H9 (cell line): ENCODE results near the gene BASP1. TPM values are rescaled to one million over a fixed set of nuclear protein-coding genes. Genes with fewer than 3 reads are reported as not detected.

Source experiments
- DNase-seq: peaks from one replicate; pipeline ENCODE4 v3.0.0-alpha.2; 2017
- H2AFZ ChIP-seq: one replicate; pipeline ENCODE4 v1.6.1; 2013; ENCODE audit warnings: mild to moderate bottlenecking, low read length, control low read depth, moderate library complexity
- H2AK5ac ChIP-seq: 2 replicates; pipeline ENCODE4 v1.6.1; 2013; ENCODE audit warnings: low read length, control low read depth, mixed read lengths; ENCODE audit not compliant: insufficient read length
- H2BK120ac ChIP-seq: one replicate; pipeline ENCODE4 v1.6.1; 2013; ENCODE audit warnings: low read depth, mild to moderate bottlenecking, low read length, control low read depth, inconsistent platforms; ENCODE audit not compliant: poor library complexity, severe bottlenecking
- H2BK12ac ChIP-seq: 2 replicates; pipeline ENCODE4 v1.6.1; 2013; ENCODE audit warnings: low read length, control low read depth, mixed read lengths, low read depth; ENCODE audit not compliant: insufficient read length
- H2BK15ac ChIP-seq: 2 replicates; pipeline ENCODE4 v1.6.1; 2013; ENCODE audit warnings: low read depth, low read length, control low read depth
- H2BK20ac ChIP-seq: one replicate; pipeline ENCODE4 v1.6.1; 2013; ENCODE audit warnings: low read depth, mild to moderate bottlenecking, low read length, control low read depth, inconsistent platforms; ENCODE audit not compliant: poor library complexity, severe bottlenecking
- H2BK5ac ChIP-seq: 2 replicates; pipeline ENCODE4 v1.6.1; 2013; ENCODE audit warnings: low read length, control low read depth, mixed read lengths; ENCODE audit not compliant: insufficient read length
- H3K14ac ChIP-seq: 2 replicates; pipeline ENCODE4 v1.6.1; 2013; ENCODE audit warnings: low read length, control low read depth; ENCODE audit not compliant: insufficient read depth
- H3K18ac ChIP-seq: 2 replicates; pipeline ENCODE4 v1.6.1; 2013; ENCODE audit warnings: low read depth, mild to moderate bottlenecking, mixed read lengths, low read length, control low read depth; ENCODE audit not compliant: insufficient read length
- H3K23ac ChIP-seq: 2 replicates; pipeline ENCODE4 v1.6.1; 2013; ENCODE audit warnings: low read length, control low read depth, mixed read lengths, low read depth; ENCODE audit not compliant: insufficient read length
- H3K23me2 ChIP-seq: 2 replicates; pipeline ENCODE4 v1.6.1; 2013; ENCODE audit warnings: low read depth, mild to moderate bottlenecking, mixed read lengths, low read length, control low read depth; ENCODE audit not compliant: insufficient read length, poor library complexity, severe bottlenecking
- H3K27ac ChIP-seq: 2 replicates; pipeline ENCODE4 v1.5.1; 2013; ENCODE audit warnings: low read length, control low read depth, mixed read lengths, low read depth; ENCODE audit not compliant: insufficient read length
- H3K27me3 ChIP-seq: 2 replicates; pipeline ENCODE4 v1.6.1; 2013; ENCODE audit warnings: low read length, control low read depth, inconsistent platforms; ENCODE audit not compliant: insufficient read depth
- H3K4ac ChIP-seq: 2 replicates; pipeline ENCODE4 v1.6.1; 2013; ENCODE audit warnings: low read depth, mild to moderate bottlenecking, control low read depth, inconsistent platforms, low read length, moderate library complexity
- H3K4me1 ChIP-seq: 2 replicates; pipeline ENCODE4 v1.6.1; 2013; ENCODE audit warnings: low read length, control low read depth, inconsistent platforms; ENCODE audit not compliant: insufficient read depth
- H3K4me2 ChIP-seq: 2 replicates; pipeline ENCODE4 v1.6.1; 2013; ENCODE audit warnings: low read length, control low read depth, mixed read lengths; ENCODE audit not compliant: insufficient read length, insufficient read depth
- H3K56ac ChIP-seq: 2 replicates; pipeline ENCODE4 v1.6.1; 2013; ENCODE audit warnings: low read depth, mild to moderate bottlenecking, mixed read lengths, low read length, control low read depth; ENCODE audit not compliant: insufficient read length
- H3K79me1 ChIP-seq: 2 replicates; pipeline ENCODE4 v1.6.1; 2013; ENCODE audit warnings: low read depth, mild to moderate bottlenecking, moderate library complexity, low read length, control low read depth, inconsistent platforms; ENCODE audit not compliant: insufficient read depth, poor library complexity, severe bottlenecking
- H3K79me2 ChIP-seq: 2 replicates; pipeline ENCODE4 v1.6.1; 2013; ENCODE audit warnings: low read length, control low read depth, inconsistent platforms; ENCODE audit not compliant: insufficient read depth
- H3K9ac ChIP-seq: 2 replicates; pipeline ENCODE4 v1.6.1; 2013; ENCODE audit warnings: low read length, control low read depth, mixed read lengths; ENCODE audit not compliant: insufficient read length; ENCODE audit errors: extremely low read depth
- H3K9me3 ChIP-seq: one replicate; pipeline ENCODE4 v1.6.1; 2013; ENCODE audit warnings: low read depth, low read length, inconsistent platforms; ENCODE audit not compliant: control insufficient read depth
- H3T11ph ChIP-seq: one replicate; pipeline ENCODE4 v1.6.1; 2013; ENCODE audit warnings: mild to moderate bottlenecking, low read length, control low read depth, inconsistent platforms
- H4K20me1 ChIP-seq: one replicate; pipeline ENCODE4 v1.6.1; 2013; ENCODE audit not compliant: control insufficient read depth, insufficient read length, insufficient read depth
- H4K5ac ChIP-seq: 2 replicates; pipeline ENCODE4 v1.6.1; 2013; ENCODE audit warnings: low read depth, mild to moderate bottlenecking, mixed read lengths, low read length, control low read depth; ENCODE audit not compliant: insufficient read length
- H4K8ac ChIP-seq: replicated peaks from 2 replicates; pipeline ENCODE4 v1.6.1; 2013; ENCODE audit warnings: low read length, control low read depth, mixed read lengths, low read depth; ENCODE audit not compliant: insufficient read length
- H4K91ac ChIP-seq: 2 replicates; pipeline ENCODE4 v1.6.1; 2013; ENCODE audit warnings: low read depth, mild to moderate bottlenecking, moderate library complexity, mixed read lengths, low read length, control low read depth; ENCODE audit not compliant: insufficient read length
- H3K27ac Mint-ChIP-seq, 3 experiments: 2 replicates in 2 of 3; 3 replicates in 1 of 3; pipeline ENCODE4 v1.8.0; 2020 to 2021; ENCODE audit warnings: mixed read lengths in 3 of 3, mild to moderate bottlenecking in 1 of 3, moderate library complexity in 1 of 3
- H3K27me3 Mint-ChIP-seq: 2 replicates; pipeline ENCODE4 v1.8.0; 2021; ENCODE audit warnings: low read depth, mild to moderate bottlenecking, moderate library complexity, mixed read lengths
- H3K36me3 Mint-ChIP-seq, 3 experiments: 2 replicates in 2 of 3; 3 replicates in 1 of 3; pipeline ENCODE4 v1.8.0; 2020 to 2021; ENCODE audit warnings: low read depth in 3 of 3, mixed read lengths in 3 of 3; ENCODE audit not compliant: insufficient read depth in 1 of 3
- H3K4me1 Mint-ChIP-seq, 2 experiments: 2 replicates each; pipeline ENCODE4 v1.8.0; 2020; ENCODE audit warnings: mixed read lengths in 2 of 2
- H3K4me3 Mint-ChIP-seq, 2 experiments: 2 replicates in 1 of 2; 3 replicates in 1 of 2; pipeline ENCODE4 v1.8.0; 2020 to 2021; ENCODE audit warnings: mild to moderate bottlenecking in 2 of 2, mixed read lengths in 2 of 2, moderate library complexity in 1 of 2
- H3K9me3 Mint-ChIP-seq, 2 experiments: 2 replicates in 1 of 2; 3 replicates in 1 of 2; pipeline ENCODE4 v1.8.0; 2020; ENCODE audit warnings: mild to moderate bottlenecking in 2 of 2, mixed read lengths in 2 of 2, moderate library complexity in 1 of 2
- WGBS: extraction: QIAGEN DNeasy Blood & Tissue Kit; methylation state at CpG from one replicate; pipeline ENCODE4 v1.1.7; 2013; ENCODE audit warnings: missing lambda C conversion rate, low lambda C conversion rate, mixed read lengths; ENCODE audit not compliant: insufficient read length; ENCODE audit errors: extremely low coverage; 5-methylcytosine and 5-hydroxymethylcytosine counted together
- total RNA-seq: library from RNA; stranded (reverse); gene quantifications from 2 replicates; pipeline ENCODE4 v1.2.1, GENCODE V29; 2021
- TF ChIP-seq, protein P1 (sequence below): fragments of 200-600 bp; sonication (generic); conservative IDR thresholded peaks from 3 replicates; pipeline ENCODE4 v1.8.0; 2021; ENCODE audit warnings: antibody characterized with exemption, mild to moderate bottlenecking

BASP1 gene
- total RNA-seq, 1 experiment from 2014 or later = 180 TPM

DNA sequence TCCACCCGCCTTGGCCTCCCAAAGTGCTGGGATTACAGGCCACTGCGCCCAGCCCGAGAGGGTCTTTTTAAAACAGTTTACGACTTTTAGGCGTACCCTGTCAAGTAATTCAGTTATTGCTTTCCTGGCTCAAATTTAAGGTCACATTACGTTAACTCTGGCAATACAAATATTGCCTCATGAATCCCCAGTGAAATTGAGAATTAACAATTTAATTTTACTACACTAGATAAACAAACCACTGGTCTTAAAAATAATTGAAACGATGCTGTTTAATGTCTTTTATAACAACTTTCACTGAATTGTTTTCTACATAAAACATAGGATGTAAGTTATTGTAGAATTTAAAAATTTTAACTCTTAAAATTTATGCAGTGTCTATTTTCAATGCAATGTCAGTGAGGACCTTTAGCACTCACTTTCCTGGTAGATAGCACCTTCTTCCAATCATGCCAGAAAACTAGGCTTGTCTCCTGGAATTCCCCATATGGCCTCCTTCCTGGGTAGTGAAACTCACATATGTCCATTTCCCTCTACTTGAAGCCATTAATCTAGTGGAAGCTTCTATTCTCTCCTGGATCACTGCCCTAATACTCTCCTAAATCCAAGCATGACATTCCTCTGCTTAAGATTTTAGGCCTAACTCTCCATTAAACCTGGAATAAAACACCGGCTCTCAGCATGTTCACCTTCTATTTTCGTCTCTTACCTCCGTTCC is 13.5 kb downstream of the BASP1 start:
- no peak overlapping the region for H3K18ac ChIP-seq
- no peak overlapping the region for H3K4ac ChIP-seq
- H4K8ac ChIP-seq = no peak overlapping the region
- no peaks in the 10 kb centered on the region for H3K27me3 Mint-ChIP-seq
- no peak overlapping the region for H3K56ac ChIP-seq
- H3K23ac ChIP-seq = no peak overlapping the region
- no peaks in the 10 kb centered on the region for H3K9me3 ChIP-seq
- H2BK120ac ChIP-seq = no peak overlapping the region
- H3T11ph ChIP-seq = no peak overlapping the region
- no peak overlapping the region for H3K4me2 ChIP-seq
- no peak overlapping the region for H2AFZ ChIP-seq
- H3K27ac Mint-ChIP-seq = peak overlapping the region in 2 of 3 experiments; percentile 59 to 74; a peak in 3 of 7 replicates
- 100% methylated on average over 2 of the region's 10 CpGs for WGBS
- H3K36me3 Mint-ChIP-seq = peaks cover 37 to 80% (median 68%) of the 10 kb centered on the region in 3 experiments; a peak in 6 of 7 replicates
- no peaks in the 10 kb centered on the region for H3K23me2 ChIP-seq
- TF ChIP-seq, protein P1, sequence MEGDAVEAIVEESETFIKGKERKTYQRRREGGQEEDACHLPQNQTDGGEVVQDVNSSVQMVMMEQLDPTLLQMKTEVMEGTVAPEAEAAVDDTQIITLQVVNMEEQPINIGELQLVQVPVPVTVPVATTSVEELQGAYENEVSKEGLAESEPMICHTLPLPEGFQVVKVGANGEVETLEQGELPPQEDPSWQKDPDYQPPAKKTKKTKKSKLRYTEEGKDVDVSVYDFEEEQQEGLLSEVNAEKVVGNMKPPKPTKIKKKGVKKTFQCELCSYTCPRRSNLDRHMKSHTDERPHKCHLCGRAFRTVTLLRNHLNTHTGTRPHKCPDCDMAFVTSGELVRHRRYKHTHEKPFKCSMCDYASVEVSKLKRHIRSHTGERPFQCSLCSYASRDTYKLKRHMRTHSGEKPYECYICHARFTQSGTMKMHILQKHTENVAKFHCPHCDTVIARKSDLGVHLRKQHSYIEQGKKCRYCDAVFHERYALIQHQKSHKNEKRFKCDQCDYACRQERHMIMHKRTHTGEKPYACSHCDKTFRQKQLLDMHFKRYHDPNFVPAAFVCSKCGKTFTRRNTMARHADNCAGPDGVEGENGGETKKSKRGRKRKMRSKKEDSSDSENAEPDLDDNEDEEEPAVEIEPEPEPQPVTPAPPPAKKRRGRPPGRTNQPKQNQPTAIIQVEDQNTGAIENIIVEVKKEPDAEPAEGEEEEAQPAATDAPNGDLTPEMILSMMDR = no peak
- no peak overlapping the region for H2BK15ac ChIP-seq
- H2BK12ac ChIP-seq = no peak overlapping the region
- H2BK5ac ChIP-seq = no peak overlapping the region
- H3K9ac ChIP-seq = no peak overlapping the region
- H4K91ac ChIP-seq = no peak overlapping the region
- H4K20me1 ChIP-seq = no peaks in the 10 kb centered on the region
- peaks cover 6% of the 10 kb centered on the region for H3K79me1 ChIP-seq
- no peak overlapping the region for H3K27ac ChIP-seq
- no peak for DNase-seq
- peaks cover 53% of the 10 kb centered on the region for H3K79me2 ChIP-seq
- H3K14ac ChIP-seq = no peak overlapping the region
- no peaks in the 10 kb centered on the region for H3K9me3 Mint-ChIP-seq
- no peak overlapping the region for H2BK20ac ChIP-seq
- H3K4me1 Mint-ChIP-seq = peaks cover 31 to 52% of the 10 kb centered on the region in 2 experiments
- H3K4me3 Mint-ChIP-seq = no peak overlapping the region
- no peak overlapping the region for H2AK5ac ChIP-seq
- H3K4me1 ChIP-seq = peaks cover 2% of the 10 kb centered on the region; the same call in 1 of the 2 replicates
- no peaks in the 10 kb centered on the region for H3K27me3 ChIP-seq
- H4K5ac ChIP-seq = no peak overlapping the region
